IMR-90 (cell line): Measurements from ENCODE around the gene MEIKIN. TPM values are rescaled to one million over a fixed set of nuclear protein-coding genes. Genes with fewer than 3 reads are reported as not detected.

Experiments used
- ATAC-seq: fragments of 200-7000 bp; cut with Tn5 transposase; 2 replicates; pipeline ENCODE4 v1.9.1; 2020; ENCODE audit warnings: low read depth, mild to moderate bottlenecking, moderate library complexity
- BruUV-seq: library from RNA; stranded (reverse); fragments of 400-500 nt; replicated peaks from 2 replicates; lab custom pipeline; 2021; lab: Mats Ljungman, UMichigan
- CTCF ChIA-PET: fragments of 300-600 bp; formaldehyde crosslinking; extraction: SDS; loops from one replicate; lab custom pipeline; 2021; ENCODE audit warnings: antibody characterized with exemption; lab: Yijun Ruan, JAX
- POLR2A ChIA-PET: fragments of 300-600 bp; sonication (Branson Sonifier 250); formaldehyde crosslinking; loops from one replicate; lab custom pipeline; 2022; ENCODE audit warnings: antibody characterized with exemption; ENCODE audit not compliant: unreplicated experiment; lab: Charles Lee
- DNase-seq: peaks from one replicate; pipeline ENCODE4 v3.0.0; 2013
- H2AFZ ChIP-seq: replicated peaks from 2 replicates; pipeline ENCODE3; 2013; ENCODE audit warnings: low read length, mild to moderate bottlenecking; ENCODE audit not compliant: poor library complexity
- H2AK5ac ChIP-seq: 2 replicates; pipeline ENCODE4 v1.6.1; 2013; ENCODE audit warnings: low read depth, low read length, inconsistent platforms
- H2AK9ac ChIP-seq: replicated peaks from 2 replicates; pipeline ENCODE3; 2013; ENCODE audit warnings: mild to moderate bottlenecking, low read depth, low read length, moderate library complexity; ENCODE audit not compliant: poor library complexity
- H2BK120ac ChIP-seq: 2 replicates; pipeline ENCODE4 v1.6.1; 2013; ENCODE audit warnings: low read depth, low read length, inconsistent platforms
- H2BK15ac ChIP-seq: 3 replicates; pipeline ENCODE4 v1.6.1; 2013; ENCODE audit warnings: low read depth, low read length, inconsistent platforms
- H2BK20ac ChIP-seq: 2 replicates; pipeline ENCODE4 v1.6.1; 2013; ENCODE audit warnings: low read depth, mild to moderate bottlenecking, inconsistent platforms, low read length, moderate library complexity
- H2BK5ac ChIP-seq: 2 replicates; pipeline ENCODE4 v1.6.1; 2013; ENCODE audit warnings: mild to moderate bottlenecking, low read depth, low read length, inconsistent platforms; ENCODE audit not compliant: poor library complexity, severe bottlenecking
- H3K14ac ChIP-seq: replicated peaks from 2 replicates; pipeline ENCODE4 v1.6.1; 2013; ENCODE audit warnings: low read depth, low read length, inconsistent platforms
- H3K18ac ChIP-seq: 2 replicates; pipeline ENCODE4 v1.6.1; 2013; ENCODE audit warnings: low read depth, low read length, control low read depth
- H3K23ac ChIP-seq: 2 replicates; pipeline ENCODE4 v1.6.1; 2013; ENCODE audit warnings: low read depth, low read length, inconsistent platforms
- H3K27ac ChIP-seq: 2 replicates; pipeline ENCODE4 v1.5.1; 2013; ENCODE audit warnings: mild to moderate bottlenecking, control low read depth, low read length; ENCODE audit not compliant: insufficient read depth
- H3K27me3 ChIP-seq: 2 replicates; pipeline ENCODE4 v1.6.1; 2013; ENCODE audit warnings: low read length; ENCODE audit not compliant: control insufficient read depth, insufficient read depth
- H3K36me3 ChIP-seq: 2 replicates; pipeline ENCODE4 v1.6.1; 2013; ENCODE audit warnings: low read length, mixed read lengths; ENCODE audit not compliant: control insufficient read depth, insufficient read depth
- H3K4ac ChIP-seq: 2 replicates; pipeline ENCODE4 v1.6.1; 2013; ENCODE audit warnings: low read depth, low read length, inconsistent platforms
- H3K4me1 ChIP-seq: 2 replicates; pipeline ENCODE4 v1.6.1; 2013; ENCODE audit warnings: low read length, mixed read lengths; ENCODE audit not compliant: control insufficient read depth, insufficient read depth
- H3K4me2 ChIP-seq: 2 replicates; pipeline ENCODE4 v1.6.1; 2013; ENCODE audit warnings: low read depth, mild to moderate bottlenecking, control low read depth, low read length, moderate library complexity
- H3K4me3 ChIP-seq: 2 replicates; pipeline ENCODE4 v1.5.1; 2013; ENCODE audit warnings: low read depth, mild to moderate bottlenecking, control low read depth, low read length, moderate library complexity; ENCODE audit not compliant: insufficient read depth
- H3K56ac ChIP-seq: 2 replicates; pipeline ENCODE4 v1.6.1; 2013; ENCODE audit warnings: low read length, inconsistent platforms; ENCODE audit not compliant: insufficient read depth; ENCODE audit errors: extremely low read depth
- H3K79me1 ChIP-seq, 2 experiments: 2 replicates each; pipeline ENCODE4 v1.6.1; 2013; ENCODE audit warnings: low read length in 2 of 2, inconsistent platforms in 1 of 2, low read depth in 1 of 2
- H3K9ac ChIP-seq: 2 replicates; pipeline ENCODE4 v1.6.1; 2013; ENCODE audit warnings: low read depth, low read length, control low read depth
- H3K9me1 ChIP-seq: 2 replicates; pipeline ENCODE4 v1.6.1; 2013; ENCODE audit warnings: low read length, inconsistent platforms; ENCODE audit not compliant: insufficient read depth
- H3K9me3 ChIP-seq: 2 replicates; pipeline ENCODE4 v1.6.1; 2013; ENCODE audit warnings: low read length; ENCODE audit not compliant: control insufficient read depth, insufficient read depth
- H4K20me1 ChIP-seq: 2 replicates; pipeline ENCODE4 v1.6.1; 2013; ENCODE audit warnings: low read length, inconsistent platforms; ENCODE audit not compliant: insufficient read depth
- H4K5ac ChIP-seq: 2 replicates; pipeline ENCODE4 v1.6.1; 2013; ENCODE audit warnings: mild to moderate bottlenecking, low read depth, low read length, control low read depth
- H4K8ac ChIP-seq, 2 experiments: 2 replicates each; pipeline ENCODE4 v1.6.1; 2013; ENCODE audit warnings: low read depth in 2 of 2, low read length in 2 of 2, control low read depth in 1 of 2, inconsistent platforms in 1 of 2
- H4K91ac ChIP-seq: 2 replicates; pipeline ENCODE4 v1.6.1; 2013; ENCODE audit warnings: low read depth, low read length, inconsistent platforms; ENCODE audit not compliant: insufficient read depth
- BHLHE40 ChIP-seq: fragments of 150-350 bp; IDR thresholded peaks from 2 replicates; pipeline ENCODE4 v1.6.1; 2016; ENCODE audit warnings: mild to moderate bottlenecking, low read depth, low read length
- CEBPB ChIP-seq: IDR thresholded peaks from 2 replicates; pipeline ENCODE4 v1.6.1; 2012; ENCODE audit warnings: low read depth, low read length, improper control_type of control experiment
- CHD1 ChIP-seq: IDR thresholded peaks from 2 replicates; pipeline ENCODE4 v1.6.1; 2012; ENCODE audit warnings: low read depth, low read length, improper control_type of control experiment
- FOS ChIP-seq: fragments of 150-350 bp; IDR thresholded peaks from 2 replicates; pipeline ENCODE4 v1.6.1; 2016; ENCODE audit warnings: low read depth, low read length
- MAFK ChIP-seq: IDR thresholded peaks from 2 replicates; pipeline ENCODE4 v1.6.1; 2012; ENCODE audit warnings: low read depth, low read length, improper control_type of control experiment
- MAZ ChIP-seq: IDR thresholded peaks from 2 replicates; pipeline ENCODE4 v1.6.1; 2012; ENCODE audit warnings: low read depth, mild to moderate bottlenecking, low read length, improper control_type of control experiment, moderate library complexity, borderline replicate concordance
- MXI1 ChIP-seq: IDR thresholded peaks from 2 replicates; pipeline ENCODE4 v1.6.1; 2012; ENCODE audit warnings: low read depth, mild to moderate bottlenecking, low read length, moderate library complexity, borderline replicate concordance
- NFE2L2 ChIP-seq: fragments of 150-350 bp; IDR thresholded peaks from 2 replicates; pipeline ENCODE4 v1.6.1; 2016; ENCODE audit warnings: low read depth, mild to moderate bottlenecking, low read length
- POLR2A ChIP-seq: IDR thresholded peaks from 2 replicates; pipeline ENCODE4 v1.6.1; 2012; ENCODE audit warnings: mild to moderate bottlenecking, low read depth, low read length
- RAD21 ChIP-seq: IDR thresholded peaks from 2 replicates; pipeline ENCODE4 v1.6.1; 2012; ENCODE audit warnings: low read length, improper control_type of control experiment
- RCOR1 ChIP-seq: IDR thresholded peaks from 2 replicates; pipeline ENCODE4 v1.6.1; 2012; ENCODE audit warnings: mild to moderate bottlenecking, low read length, improper control_type of control experiment; ENCODE audit not compliant: insufficient replicate concordance
- RFX5 ChIP-seq: IDR thresholded peaks from 2 replicates; pipeline ENCODE4 v1.8.0; 2012; ENCODE audit warnings: low read depth, mild to moderate bottlenecking, low read length, moderate library complexity
- SMC3 ChIP-seq: fragments of 150-350 bp; IDR thresholded peaks from 2 replicates; pipeline ENCODE4 v1.6.1; 2016; ENCODE audit warnings: low read depth, mild to moderate bottlenecking, antibody characterized with exemption, low read length, moderate library complexity
- USF2 ChIP-seq: fragments of 150-350 bp; IDR thresholded peaks from 2 replicates; pipeline ENCODE4 v1.6.1; 2017; ENCODE audit warnings: mild to moderate bottlenecking, antibody characterized with exemption, low read length, low read depth
- WGBS, 2 experiments: methylation state at CpG; one replicate each; pipeline versions ENCODE4 v1.1.5 to v1.1.7; 2013; ENCODE audit warnings: missing lambda C conversion rate in 2 of 2; ENCODE audit not compliant: insufficient read length in 1 of 2; ENCODE audit errors: extremely low coverage in 2 of 2; 5-methylcytosine and 5-hydroxymethylcytosine counted together
- dilution Hi-C: fragments of 300-500 bp; cut with HindIII; formaldehyde crosslinking; loops from one replicate; pipeline ENCODE4 v1.14.3; 2018; ENCODE audit warnings: low sequenced_read_pairs; ENCODE audit not compliant: unreplicated experiment
- in situ Hi-C: fragments of 300-500 bp; cut with MboI; formaldehyde crosslinking; loops from 3 replicates; pipeline ENCODE4 v1.14.3; 2019; ENCODE audit warnings: low sequenced_read_pairs, inconsistent platforms, mixed read lengths
- intact Hi-C: fragments of 100-400 bp; cut with micrococcal nuclease; formaldehyde crosslinking; loops from 2 replicates; pipeline ENCODE4 v1.10.0; 2022
- polyA plus RNA-seq, 3 experiments: library from polyadenylated mRNA; depleted of rRNA; stranded (reverse); fragments of >200 nt; gene quantifications; 2 replicates each; pipeline ENCODE4 v1.2.3, GENCODE V29; 2012; ENCODE audit warnings: low replicate concordance in 1 of 3
- total RNA-seq: library from RNA; depleted of rRNA; stranded (reverse); fragments of >200 nt; gene quantifications from 2 replicates; pipeline ENCODE4 v1.2.3, GENCODE V29; 2012
- TF ChIP-seq, protein P1 (sequence below): conservative IDR thresholded peaks from 2 replicates; pipeline ENCODE4 v1.5.1; 2012; ENCODE audit warnings: mild to moderate bottlenecking, low read depth, low read length, improper control_type of control experiment
- TF ChIP-seq, protein P2 (sequence below): fragments of 150-350 bp; IDR thresholded peaks from 2 replicates; pipeline ENCODE4 v1.6.1; 2016; ENCODE audit warnings: low read depth, mild to moderate bottlenecking, low read length, moderate library complexity, borderline replicate concordance

The MEIKIN gene
- total and polyA plus RNA-seq, 2 of the 4 experiments (the other 2 are of a cell fraction), result not detected

DNA sequence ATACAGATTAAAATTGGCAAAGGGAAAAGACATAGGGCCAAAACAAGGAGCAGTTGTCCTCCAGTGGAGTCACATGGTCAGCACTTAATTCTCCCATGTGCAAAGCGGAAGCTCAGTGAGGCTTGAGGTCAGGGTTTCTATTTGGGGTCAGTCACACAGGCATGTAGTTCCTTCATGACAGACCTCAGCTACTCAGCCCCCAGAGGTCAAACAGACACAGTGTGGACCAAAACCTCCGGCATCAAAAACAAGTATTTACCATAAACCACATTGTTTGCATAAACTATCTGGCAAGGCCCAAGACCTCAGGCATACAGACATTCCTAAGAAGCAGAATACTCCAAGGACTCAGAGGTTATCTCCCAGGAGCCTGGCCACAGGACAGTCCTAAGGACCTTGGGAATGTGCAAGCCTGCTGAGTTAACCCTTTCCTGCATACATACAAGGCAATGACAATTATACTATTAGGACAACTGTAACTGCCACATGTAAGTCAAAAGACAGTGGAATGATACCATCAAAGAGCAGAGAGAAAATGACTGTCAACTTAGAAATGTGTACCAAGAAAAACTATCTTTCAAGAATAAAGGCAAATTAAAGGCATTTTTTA, 120.0 kb downstream of the MEIKIN start:
- no peak overlapping the region for H2BK120ac ChIP-seq
- ChIA-PET POLR2A (no interaction called here), CTCF (no interaction called here)
- H3K18ac ChIP-seq, result no peak overlapping the region
- H3K36me3 ChIP-seq, result no peaks in the 10 kb centered on the region
- DNase-seq, result no peak
- no peak overlapping the region for H4K91ac ChIP-seq
- H3K4ac ChIP-seq, result no peak overlapping the region
- in situ Hi-C loops (no loop called here), intact Hi-C loops (no loop called here), dilution Hi-C loops (no loop called here)
- no peaks in the 10 kb centered on the region for H3K27me3 ChIP-seq
- H3K79me1 ChIP-seq, result no peaks in the 10 kb centered on the region
- no peak overlapping the region for H3K9ac ChIP-seq
- TF ChIP-seq RFX5 (no peak), MAZ (no peak), NFE2L2 (no peak), RCOR1 (no peak), SMC3 (no peak), MAFK (no peak), CHD1 (no peak), MXI1 (no peak), POLR2A (no peak), BHLHE40 (no peak), RAD21 (no peak), FOS (no peak), CEBPB (no peak), USF2 (no peak)
- TF ChIP-seq, protein P1, sequence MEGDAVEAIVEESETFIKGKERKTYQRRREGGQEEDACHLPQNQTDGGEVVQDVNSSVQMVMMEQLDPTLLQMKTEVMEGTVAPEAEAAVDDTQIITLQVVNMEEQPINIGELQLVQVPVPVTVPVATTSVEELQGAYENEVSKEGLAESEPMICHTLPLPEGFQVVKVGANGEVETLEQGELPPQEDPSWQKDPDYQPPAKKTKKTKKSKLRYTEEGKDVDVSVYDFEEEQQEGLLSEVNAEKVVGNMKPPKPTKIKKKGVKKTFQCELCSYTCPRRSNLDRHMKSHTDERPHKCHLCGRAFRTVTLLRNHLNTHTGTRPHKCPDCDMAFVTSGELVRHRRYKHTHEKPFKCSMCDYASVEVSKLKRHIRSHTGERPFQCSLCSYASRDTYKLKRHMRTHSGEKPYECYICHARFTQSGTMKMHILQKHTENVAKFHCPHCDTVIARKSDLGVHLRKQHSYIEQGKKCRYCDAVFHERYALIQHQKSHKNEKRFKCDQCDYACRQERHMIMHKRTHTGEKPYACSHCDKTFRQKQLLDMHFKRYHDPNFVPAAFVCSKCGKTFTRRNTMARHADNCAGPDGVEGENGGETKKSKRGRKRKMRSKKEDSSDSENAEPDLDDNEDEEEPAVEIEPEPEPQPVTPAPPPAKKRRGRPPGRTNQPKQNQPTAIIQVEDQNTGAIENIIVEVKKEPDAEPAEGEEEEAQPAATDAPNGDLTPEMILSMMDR, result no peak
- TF ChIP-seq, protein P2, sequence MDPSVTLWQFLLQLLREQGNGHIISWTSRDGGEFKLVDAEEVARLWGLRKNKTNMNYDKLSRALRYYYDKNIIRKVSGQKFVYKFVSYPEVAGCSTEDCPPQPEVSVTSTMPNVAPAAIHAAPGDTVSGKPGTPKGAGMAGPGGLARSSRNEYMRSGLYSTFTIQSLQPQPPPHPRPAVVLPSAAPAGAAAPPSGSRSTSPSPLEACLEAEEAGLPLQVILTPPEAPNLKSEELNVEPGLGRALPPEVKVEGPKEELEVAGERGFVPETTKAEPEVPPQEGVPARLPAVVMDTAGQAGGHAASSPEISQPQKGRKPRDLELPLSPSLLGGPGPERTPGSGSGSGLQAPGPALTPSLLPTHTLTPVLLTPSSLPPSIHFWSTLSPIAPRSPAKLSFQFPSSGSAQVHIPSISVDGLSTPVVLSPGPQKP, result no peak
- H3K4me2 ChIP-seq, result no peak overlapping the region
- H4K8ac ChIP-seq, result no peak overlapping the region
- no peak overlapping the region for H3K27ac ChIP-seq
- H2AFZ ChIP-seq, result no peak overlapping the region
- H2BK20ac ChIP-seq, result no peak overlapping the region
- 0 out of 2 replicates have a peak, but pooled peaks cover 4% of the 10 kb centered on the region for H3K9me3 ChIP-seq
- no peak overlapping the region for H4K5ac ChIP-seq
- no peaks in the 10 kb centered on the region for H4K20me1 ChIP-seq
- no peak; the same call in 1 of the 2 replicates for ATAC-seq
- H3K56ac ChIP-seq, result no peak overlapping the region
- no peak overlapping the region for H2BK5ac ChIP-seq
- H2AK5ac ChIP-seq, result no peak overlapping the region
- no peaks in the 10 kb centered on the region for H3K4me1 ChIP-seq
- no peak overlapping the region for H3K4me3 ChIP-seq
- no peak overlapping the region for H3K14ac ChIP-seq
- no peak overlapping the region for H2AK9ac ChIP-seq
- WGBS, 2 experiments, result 91% methylated on average over 1 of the region's 2 CpGs; no CpG with 5 or more reads in 1 of the 2 experiments
- no peak overlapping the region for H2BK15ac ChIP-seq
- H3K9me1 ChIP-seq, result no peaks in the 10 kb centered on the region
- H3K23ac ChIP-seq, result no peak overlapping the region; the same call in 1 of the 2 replicates
- no TSS peak for BruUV-seq
